Globus pallidus (tissue), 1 donor: ENCODE measurements around the gene HPX.
A peak's percentile ranks its signal among the peaks of the same experiment; 100 is the strongest.

Experiments
- DNase-seq: peaks from one replicate; pipeline ENCODE4 v3.0.0-alpha.2; 2015; ENCODE audit warnings: low spot score

The HPX gene

GRCh38 chr11:6440906-6441358, at the start of gene HPX:
Gene HPX, minus strand, starts transcription at chr11:6440987. Its CDS starts 24 bp downstream, at chr11:6440963.
- DNase-seq: no peak

- no peak for DNase-seq
These were observed 48.5 kb upstream of the HPX start for GRCh38 chr11:6489306-6489705.

- no peak for DNase-seq
These were observed 48.0 kb upstream of the HPX start for GRCh38 chr11:6488821-6489220.

- DNase-seq: no peak
These were observed 47.6 kb upstream of the HPX start for GRCh38 chr11:6488342-6488741.

- no peak for DNase-seq
These were observed 46.2 kb upstream of the HPX start for GRCh38 chr11:6486938-6487337.

GRCh38 chr11:6486256-6486655, 45.5 kb upstream of the HPX start:
- no peak for DNase-seq

GRCh38 chr11:6485661-6486060, 44.9 kb upstream of the HPX start:
- no peak for DNase-seq

- no peak for DNase-seq
These were observed 42.2 kb upstream of the HPX start for GRCh38 chr11:6483015-6483414.

- no peak for DNase-seq
These were observed 41.7 kb upstream of the HPX start for GRCh38 chr11:6482441-6482840.

- no peak for DNase-seq
These were observed 41.1 kb upstream of the HPX start for GRCh38 chr11:6481924-6482275.

- DNase-seq: peak; percentile 99
These were observed 40.5 kb upstream of the HPX start, which contains the start of the genes ARFIP2 and TIMM10B for GRCh38 chr11:6481012-6481923. Gene ARFIP2, minus strand, starts transcription at chr11:6481331. Its CDS starts 910 bp downstream, at chr11:6480421. Gene TIMM10B, plus strand, starts transcription at chr11:6481501. Its CDS starts 16 bp downstream, at chr11:6481517.

GRCh38 chr11:6480299-6480914, 39.6 kb upstream of the HPX start:
- DNase-seq: no peak

- DNase-seq: no peak
These were observed 35.8 kb upstream of the HPX start for GRCh38 chr11:6476571-6476970.

- DNase-seq: no peak
These were observed 35.1 kb upstream of the HPX start for GRCh38 chr11:6475936-6476335.

GRCh38 chr11:6474806-6475500, 34.2 kb upstream of the HPX start:
- DNase-seq: no peak

GRCh38 chr11:6474413-6474792, 33.6 kb upstream of the HPX start:
- DNase-seq: no peak

GRCh38 chr11:6473451-6474412, 32.9 kb upstream of the HPX start, which contains the start of gene TRIM3:
Gene TRIM3, minus strand, starts transcription at chr11:6473941. Its CDS starts 8,246 bp downstream, at chr11:6465695.
- DNase-seq: peak; percentile 93

- no peak for DNase-seq
These were observed 32.1 kb upstream of the HPX start for GRCh38 chr11:6472934-6473333.

- DNase-seq: no peak
These were observed 28.8 kb upstream of the HPX start for GRCh38 chr11:6469599-6469998.

GRCh38 chr11:6468712-6469495, 28.1 kb upstream of the HPX start:
- peak; percentile 97 for DNase-seq

- DNase-seq: no peak
These were observed 18.3 kb upstream of the HPX start for GRCh38 chr11:6459099-6459450.
